Measurements from ENCODE around the gene CDH23.

CDH23 gene

GRCh38 chr10:71772832-71773220 lies 376.1 kb downstream of the CDH23 start:
- no peak overlapping the region for H3K4me2 ChIP-seq (ENCODE audit: low read length)
- no peak overlapping the region for H3K4me3 ChIP-seq (ENCODE audit: low read length)
- H3K79me2 ChIP-seq (ENCODE audit: control insufficient read depth, low read length): no peaks in the 10 kb centered on the region
- no peaks in the 10 kb centered on the region for H3K9me3 ChIP-seq (ENCODE audit: control insufficient read depth, insufficient read depth, low read length)
- TF ChIP-seq EZH2phosphoT487 (IDR thresholded peaks at IDR 0.05; ENCODE audit: borderline replicate concordance, low read length) (no peak), CTCF (IDR thresholded peaks at IDR 0.05; ENCODE audit: low read depth, low read length, poor library complexity, severe bottlenecking) (no peak)
- H3K36me3 ChIP-seq (ENCODE audit: control insufficient read depth, low read length): no peaks in the 10 kb centered on the region
- H3K27ac ChIP-seq (ENCODE audit: low read depth, low read length): no peak overlapping the region
- peaks cover 9% of the 10 kb centered on the region for H3K4me1 ChIP-seq (ENCODE audit: control insufficient read depth, low read length)
- no peaks in the 10 kb centered on the region for H4K20me1 ChIP-seq (ENCODE audit: control insufficient read depth, insufficient read depth, low read depth, low read length)
- peaks cover 31% of the 10 kb centered on the region for H3K27me3 ChIP-seq (ENCODE audit: control insufficient read depth, low read length)
- H3K9me2 ChIP-seq (replicated peaks; ENCODE audit: control insufficient read depth, low read length): no peaks in the 10 kb centered on the region
- no peaks in the 10 kb centered on the region for H3F3A ChIP-seq (ENCODE audit: control insufficient read depth, insufficient read depth)

GRCh38 chr10:71773221-71773971 lies 376.7 kb downstream of the CDH23 start, which contains the start of gene VSIR:
TSS of gene VSIR (minus strand) at chr10:71773520. CDS start at chr10:71773439, 81 bp downstream.
- no peaks in the 10 kb centered on the region for H3K9me2 ChIP-seq (replicated peaks; ENCODE audit: control insufficient read depth, low read length)
- no peaks in the 10 kb centered on the region for H4K20me1 ChIP-seq (ENCODE audit: control insufficient read depth, insufficient read depth, low read depth, low read length)
- H3K27ac ChIP-seq (ENCODE audit: low read depth, low read length): no peak within 1 kb of the TSS
- no peak for TF ChIP-seq EZH2phosphoT487 (IDR thresholded peaks at IDR 0.05; ENCODE audit: borderline replicate concordance, low read length)
- peak; percentile 61 for TF ChIP-seq CTCF (IDR thresholded peaks at IDR 0.05; ENCODE audit: low read depth, low read length, poor library complexity, severe bottlenecking)
- no peaks in the 10 kb centered on the region for H3K9me3 ChIP-seq (ENCODE audit: control insufficient read depth, insufficient read depth, low read length)
- no peaks in the 10 kb centered on the region for H3K36me3 ChIP-seq (ENCODE audit: control insufficient read depth, low read length)
- H3F3A ChIP-seq (ENCODE audit: control insufficient read depth, insufficient read depth): no peaks in the 10 kb centered on the region
- peaks cover 9% of the 10 kb centered on the region for H3K4me1 ChIP-seq (ENCODE audit: control insufficient read depth, low read length)
- H3K79me2 ChIP-seq (ENCODE audit: control insufficient read depth, low read length): no peaks in the 10 kb centered on the region
- peaks cover 31% of the 10 kb centered on the region for H3K27me3 ChIP-seq (ENCODE audit: control insufficient read depth, low read length)
- peak within 1 kb of the TSS; percentile 47 for H3K4me2 ChIP-seq (ENCODE audit: low read length)
- H3K4me3 ChIP-seq (ENCODE audit: low read length): peak within 1 kb of the TSS; percentile 32; the same call in 1 of the 2 replicates

DNA sequence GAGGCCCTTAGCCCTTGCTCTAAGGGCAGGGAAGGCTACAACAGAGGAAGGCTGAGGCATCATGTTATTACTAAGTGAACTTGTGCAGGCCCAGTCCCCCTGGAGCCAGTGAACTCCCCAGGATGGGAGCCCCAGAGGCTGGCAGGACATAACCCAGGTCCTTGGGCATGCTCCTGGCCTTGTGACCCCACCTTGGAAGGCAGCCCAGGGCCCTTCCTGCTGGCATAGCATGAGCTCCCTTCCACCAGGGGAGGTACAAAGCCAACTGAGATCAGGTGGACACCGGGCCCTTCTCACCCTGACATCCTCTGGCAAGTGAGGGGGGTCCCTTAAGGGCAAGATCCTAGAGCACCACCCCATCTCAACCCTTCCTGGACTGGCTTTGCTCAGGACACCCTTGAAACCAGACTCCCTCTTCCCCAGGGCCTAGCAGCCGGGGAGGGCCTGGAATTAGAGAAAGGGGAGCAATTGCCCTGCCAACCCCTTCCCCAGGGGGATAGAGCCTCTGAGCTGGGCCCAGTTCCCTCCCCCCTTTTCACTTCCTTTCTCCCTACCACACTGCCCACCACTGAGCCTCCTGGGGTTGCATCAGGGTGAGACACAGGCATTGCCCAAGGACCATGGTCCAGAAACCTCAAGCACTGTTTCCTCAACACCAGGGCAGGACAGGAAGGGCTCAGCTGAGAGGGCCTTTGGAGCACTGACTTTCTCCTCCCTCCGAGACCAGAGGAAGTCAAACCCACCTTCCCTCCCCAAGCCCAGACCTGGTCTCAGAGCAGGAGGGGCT lies 378.4 kb downstream of the CDH23 start:
- no peaks in the 10 kb centered on the region for H3K36me3 ChIP-seq (ENCODE audit: control insufficient read depth, low read length)
- H3K4me1 ChIP-seq (ENCODE audit: control insufficient read depth, low read length): peaks cover 5% of the 10 kb centered on the region
- no peak overlapping the region for H3K27ac ChIP-seq (ENCODE audit: low read depth, low read length)
- TF ChIP-seq CTCF (IDR thresholded peaks at IDR 0.05; ENCODE audit: low read depth, low read length, poor library complexity, severe bottlenecking): no peak
- TF ChIP-seq EZH2phosphoT487 (IDR thresholded peaks at IDR 0.05; ENCODE audit: borderline replicate concordance, low read length): no peak
- no peaks in the 10 kb centered on the region for H3K79me2 ChIP-seq (ENCODE audit: control insufficient read depth, low read length)
- no peak overlapping the region for H3K4me2 ChIP-seq (ENCODE audit: low read length)
- no peaks in the 10 kb centered on the region for H3K9me2 ChIP-seq (replicated peaks; ENCODE audit: control insufficient read depth, low read length)
- no peaks in the 10 kb centered on the region for H4K20me1 ChIP-seq (ENCODE audit: control insufficient read depth, insufficient read depth, low read depth, low read length)
- H3F3A ChIP-seq (ENCODE audit: control insufficient read depth, insufficient read depth): no peaks in the 10 kb centered on the region
- H3K9me3 ChIP-seq (ENCODE audit: control insufficient read depth, insufficient read depth, low read length): no peaks in the 10 kb centered on the region
- no peak overlapping the region for H3K4me3 ChIP-seq (ENCODE audit: low read length)
- peaks cover 31% of the 10 kb centered on the region for H3K27me3 ChIP-seq (ENCODE audit: control insufficient read depth, low read length)
